ENCODE results near the gene HGFAC.

Gene HGFAC

DNA sequence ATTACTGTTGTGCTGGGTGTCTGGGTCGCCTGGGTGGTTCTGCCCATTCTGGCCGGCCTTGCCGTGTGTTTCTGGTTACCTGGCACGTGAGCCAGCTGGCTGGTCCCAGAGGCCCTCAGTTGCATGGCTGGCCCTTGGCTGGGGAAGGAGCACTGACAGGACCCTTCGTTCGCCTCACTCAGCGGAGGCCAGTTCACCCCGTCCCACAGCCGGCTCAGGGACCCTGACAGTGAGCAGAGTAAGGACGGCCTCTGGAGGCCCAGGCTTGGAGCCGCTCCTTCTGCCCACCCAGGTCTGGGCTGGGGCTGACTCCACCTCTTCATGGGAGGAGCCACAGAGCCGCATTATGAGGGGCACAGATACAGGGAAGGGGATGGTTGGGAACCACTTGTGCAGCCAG lies 20.3 kb upstream of the HGFAC start:
- no peak for DNase-seq (ENCODE audit: low read depth)
- no peak overlapping the region for H3K4me3 ChIP-seq (ENCODE audit: low read length)
- no peak for TF ChIP-seq CTCF (conservative IDR thresholded peaks at IDR 0.05; ENCODE audit: low read length)

GRCh38 chr4:3422241-3422801 lies 19.4 kb upstream of the HGFAC start:
- no peak for TF ChIP-seq CTCF (conservative IDR thresholded peaks at IDR 0.05; ENCODE audit: low read length)
- H3K4me3 ChIP-seq (ENCODE audit: low read length) = no peak overlapping the region

DNA sequence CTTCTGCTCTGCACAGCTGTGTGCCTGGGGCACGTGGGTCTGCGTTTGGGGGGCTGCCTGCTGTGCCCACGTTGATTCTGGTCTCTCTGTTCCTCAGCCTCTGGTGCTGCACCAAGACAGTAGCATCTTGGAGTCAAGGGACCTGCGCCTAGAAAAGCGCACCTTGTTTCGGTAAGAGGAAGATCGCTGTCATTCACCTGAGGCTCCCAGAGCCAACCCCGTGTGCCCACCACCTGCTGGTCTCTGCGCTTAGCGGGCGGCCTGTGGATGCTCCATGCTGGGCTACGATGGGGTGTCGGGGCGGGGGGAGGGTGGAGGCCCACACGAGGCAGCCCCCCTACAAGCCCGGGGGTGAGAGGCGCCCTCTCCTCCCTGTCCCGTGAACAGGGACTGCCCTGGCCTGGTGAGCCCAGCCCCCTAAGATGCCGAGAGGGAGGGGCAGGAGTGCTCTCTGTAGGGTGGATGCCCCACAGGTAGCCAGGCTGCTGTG lies 18.9 kb upstream of the HGFAC start:
- no peak overlapping the region for H3K4me3 ChIP-seq (ENCODE audit: low read length)

More at GRCh38 chr4:3422241-3422801, 19.4 kb upstream of the HGFAC start:
- DNase-seq (ENCODE audit: low read depth) = no peak

DNA sequence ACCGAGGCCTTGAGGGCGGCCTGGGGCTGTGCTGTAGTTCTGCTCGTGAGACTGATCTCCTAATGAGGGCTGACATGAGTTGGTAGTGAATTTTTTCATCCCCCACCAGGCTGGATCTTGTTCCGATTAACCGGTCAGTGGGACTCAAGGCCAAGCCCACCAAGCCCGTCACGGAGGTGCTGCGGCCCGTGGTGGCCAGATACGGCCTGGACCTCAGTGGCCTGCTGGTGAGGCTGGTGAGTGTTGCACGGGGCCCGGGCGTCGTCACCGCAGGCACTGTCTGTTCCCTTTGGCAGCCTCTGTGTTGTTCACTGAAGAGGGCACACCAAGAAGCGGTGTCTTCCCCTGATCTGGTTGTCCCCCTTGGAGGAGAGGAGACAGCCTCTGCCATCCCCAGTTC lies 18.4 kb upstream of the HGFAC start:
- no peak for DNase-seq (ENCODE audit: low read depth)
- TF ChIP-seq CTCF (conservative IDR thresholded peaks at IDR 0.05; ENCODE audit: low read length) = no peak
- H3K4me3 ChIP-seq (ENCODE audit: low read length) = no peak overlapping the region

More for the DNA sequence above, 18.9 kb upstream of the HGFAC start:
- no peak for TF ChIP-seq CTCF (conservative IDR thresholded peaks at IDR 0.05; ENCODE audit: low read length)
- DNase-seq (ENCODE audit: low read depth) = no peak

GRCh38 chr4:3423952-3424351 lies 17.8 kb upstream of the HGFAC start:
- no peak for DNase-seq (ENCODE audit: low read depth)
- TF ChIP-seq CTCF (conservative IDR thresholded peaks at IDR 0.05; ENCODE audit: low read length) = no peak
- H3K4me3 ChIP-seq (ENCODE audit: low read length) = no peak overlapping the region

- no peak overlapping the region for H3K4me3 ChIP-seq (ENCODE audit: low read length)
- TF ChIP-seq CTCF (conservative IDR thresholded peaks at IDR 0.05; ENCODE audit: low read length) = no peak
- DNase-seq (ENCODE audit: low read depth) = no peak
These were observed 17.2 kb upstream of the HGFAC start for GRCh38 chr4:3424522-3425095.

DNA sequence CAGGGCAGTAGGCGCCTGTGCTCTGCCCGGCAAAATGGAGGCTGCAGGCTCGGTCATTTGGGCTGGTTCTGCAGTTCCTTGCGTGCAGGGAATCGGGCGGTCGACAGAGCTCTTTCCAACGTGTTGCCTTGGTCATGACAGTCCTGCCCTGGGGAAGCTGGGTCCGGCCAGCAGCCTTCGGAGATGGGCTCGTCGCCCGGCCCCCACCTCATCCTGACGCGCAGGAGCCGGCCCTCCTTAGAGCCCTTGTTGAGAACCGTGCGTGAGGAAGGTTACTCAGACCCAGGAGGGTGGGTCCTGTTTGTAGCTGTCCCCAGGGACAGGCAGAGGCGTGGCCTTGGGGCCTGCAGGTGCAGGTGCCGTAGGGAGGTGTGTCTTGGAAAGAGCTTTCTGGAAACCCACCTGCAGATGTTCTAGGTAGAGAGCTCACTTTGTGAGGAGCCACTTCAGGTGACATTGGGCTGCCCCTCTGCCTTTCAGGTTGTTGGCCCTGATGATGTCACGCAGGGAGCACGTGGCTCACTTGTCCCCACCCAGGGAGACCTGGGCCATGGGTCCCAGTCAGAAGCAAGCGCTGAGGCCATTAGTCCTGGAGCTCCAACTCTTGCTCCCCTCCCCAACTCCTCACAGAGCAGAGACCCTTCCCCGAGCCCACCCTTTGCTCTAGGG lies 15.2 kb upstream of the HGFAC start:
- no peak for TF ChIP-seq CTCF (conservative IDR thresholded peaks at IDR 0.05; ENCODE audit: low read length)
- no peak for DNase-seq (ENCODE audit: low read depth)
- no peak overlapping the region for H3K4me3 ChIP-seq (ENCODE audit: low read length)
